GM21619 (cell line): ENCODE data around the gene CLEC20A.

Experiments
- ATAC-seq: cut with Tn5 transposase; IDR thresholded peaks from one replicate; pipeline ENCODE4 v1.9.1; 2021; ENCODE audit not compliant: unreplicated experiment

Gene CLEC20A

GRCh38 chr1:178496410-178497135 lies at the start of gene CLEC20A:
TSS of gene CLEC20A (minus strand) at chr1:178496964. CDS start at chr1:178496939, 25 bp downstream.
- no peak for ATAC-seq

DNA sequence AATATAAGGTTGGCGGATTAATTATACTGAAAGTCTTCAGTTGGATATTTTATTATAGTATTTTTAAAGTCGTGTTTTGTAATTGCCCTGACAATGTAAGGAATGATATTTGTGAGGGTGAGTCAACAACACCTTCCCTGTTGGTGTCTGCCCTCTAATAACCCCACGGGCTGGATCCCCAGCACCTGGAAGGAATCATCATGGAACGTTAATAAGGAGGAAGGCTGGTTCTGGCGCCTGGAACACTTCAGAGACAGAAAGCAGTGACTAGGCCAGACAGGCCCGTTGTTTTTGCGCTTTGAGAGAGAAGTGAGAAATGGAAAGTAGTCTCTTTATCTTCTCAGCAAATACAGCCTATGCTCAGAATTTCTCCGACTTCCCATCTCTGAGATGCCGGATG lies 47.8 kb upstream of the CLEC20A start:
- no peak for ATAC-seq

- peak; percentile 34 for ATAC-seq
These were observed 46.5 kb upstream of the CLEC20A start for GRCh38 chr1:178543290-178543607.

- peak; percentile 73 for ATAC-seq
These were observed 46.0 kb upstream of the CLEC20A start for GRCh38 chr1:178542554-178543289.

GRCh38 chr1:178541829-178542553 lies 45.2 kb upstream of the CLEC20A start:
- ATAC-seq, result peak; percentile 51

DNA sequence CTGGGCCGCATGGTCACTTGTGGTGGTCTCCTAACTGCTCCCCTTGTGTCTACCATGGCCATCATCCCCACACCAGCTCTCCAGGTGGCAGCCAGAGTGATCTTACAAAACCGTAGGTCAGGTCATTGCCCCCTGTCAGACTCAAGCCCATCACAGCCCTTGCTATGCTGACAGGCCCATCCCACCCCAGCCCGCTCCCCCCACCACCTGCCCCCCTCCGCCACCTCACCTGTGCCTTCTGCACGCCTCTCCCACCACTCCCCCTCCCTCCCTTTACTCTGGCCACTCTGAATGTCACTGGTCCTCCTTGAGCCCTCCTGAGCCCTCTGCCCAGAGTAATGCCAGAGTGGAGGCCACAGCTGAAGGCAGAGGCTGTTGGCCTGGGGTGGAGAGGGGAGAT lies 44.6 kb upstream of the CLEC20A start:
- ATAC-seq, result no peak

- ATAC-seq, result no peak
These were observed 43.9 kb upstream of the CLEC20A start for GRCh38 chr1:178540646-178541045.

GRCh38 chr1:178540204-178540603 lies 43.4 kb upstream of the CLEC20A start:
- ATAC-seq, result no peak

DNA sequence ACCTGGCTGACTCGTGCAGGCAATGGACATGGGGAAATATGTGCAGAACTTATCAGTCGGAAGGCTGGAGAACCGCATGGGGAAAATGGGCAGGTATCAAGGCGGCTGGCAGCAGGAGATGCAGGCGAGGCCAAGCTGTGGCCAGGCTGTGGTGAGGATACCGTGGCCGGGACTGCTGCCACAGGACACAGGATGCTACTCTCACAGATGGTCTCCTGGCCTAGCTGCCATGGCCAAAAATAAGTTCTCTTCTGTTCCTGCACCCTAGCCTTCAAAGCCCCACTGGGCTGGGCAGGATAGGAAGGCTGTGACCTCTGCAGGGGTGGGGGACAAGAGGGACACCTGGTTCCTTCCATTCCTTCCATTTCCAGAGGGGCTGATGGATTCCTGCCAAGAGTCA lies 42.5 kb upstream of the CLEC20A start:
- ATAC-seq, result no peak

DNA sequence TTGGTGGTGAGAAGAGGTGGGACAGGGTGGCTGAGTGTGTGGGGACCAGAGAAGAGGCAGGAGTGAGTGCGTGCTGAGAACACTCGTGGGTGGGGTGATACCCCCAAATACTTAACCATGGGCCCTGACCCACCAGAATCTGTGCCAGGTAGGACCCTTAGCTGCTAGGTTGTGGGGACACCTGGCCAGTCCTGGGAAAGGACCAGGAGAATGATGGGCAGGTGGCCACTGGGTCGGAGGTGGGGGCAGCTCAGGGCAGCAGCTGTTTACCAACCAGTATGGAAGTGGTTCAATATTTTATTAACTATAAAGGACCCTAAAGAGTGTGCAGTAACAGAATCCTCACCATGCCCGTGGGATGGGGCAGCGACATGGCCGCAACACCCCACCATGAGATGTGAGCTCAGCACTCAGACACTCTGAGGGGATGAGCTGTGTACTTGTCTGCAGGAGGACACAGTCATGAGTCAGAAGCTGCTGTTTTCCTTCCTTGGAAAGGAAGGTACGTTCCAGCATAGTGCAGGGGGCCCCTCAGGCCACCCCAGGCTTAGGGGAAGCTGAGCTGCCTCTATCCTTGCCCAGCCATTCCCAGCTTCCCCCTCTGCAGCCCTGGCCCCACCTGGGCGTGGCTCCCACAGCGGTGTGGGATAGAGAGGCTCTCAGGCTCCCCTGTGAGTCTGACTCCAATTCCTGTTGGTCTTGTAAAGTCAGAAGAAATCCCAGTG lies 41.6 kb upstream of the CLEC20A start:
- no peak for ATAC-seq

GRCh38 chr1:178537382-178538090 lies 40.8 kb upstream of the CLEC20A start:
- no peak for ATAC-seq

- ATAC-seq, result no peak
These were observed 40.1 kb upstream of the CLEC20A start for GRCh38 chr1:178536844-178537371.

DNA sequence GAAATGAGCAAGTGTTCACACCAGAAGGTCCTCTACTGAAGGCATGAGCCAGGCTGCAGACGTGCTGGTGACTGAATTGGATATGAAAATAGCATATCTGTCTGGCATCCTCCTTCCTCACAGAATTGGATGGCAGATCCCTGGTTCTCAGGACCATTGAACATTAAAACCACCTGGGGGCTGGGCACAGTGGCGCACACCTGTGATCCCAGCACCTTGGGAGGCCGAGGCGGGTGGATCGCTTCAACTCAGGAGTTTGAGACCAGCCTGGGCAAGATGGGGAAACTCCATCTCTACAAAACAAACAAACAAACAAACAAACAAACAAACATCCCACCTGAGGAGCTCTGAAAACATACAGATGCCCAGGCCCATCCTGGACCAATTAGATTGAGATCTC lies 39.6 kb upstream of the CLEC20A start:
- ATAC-seq, result no peak

DNA sequence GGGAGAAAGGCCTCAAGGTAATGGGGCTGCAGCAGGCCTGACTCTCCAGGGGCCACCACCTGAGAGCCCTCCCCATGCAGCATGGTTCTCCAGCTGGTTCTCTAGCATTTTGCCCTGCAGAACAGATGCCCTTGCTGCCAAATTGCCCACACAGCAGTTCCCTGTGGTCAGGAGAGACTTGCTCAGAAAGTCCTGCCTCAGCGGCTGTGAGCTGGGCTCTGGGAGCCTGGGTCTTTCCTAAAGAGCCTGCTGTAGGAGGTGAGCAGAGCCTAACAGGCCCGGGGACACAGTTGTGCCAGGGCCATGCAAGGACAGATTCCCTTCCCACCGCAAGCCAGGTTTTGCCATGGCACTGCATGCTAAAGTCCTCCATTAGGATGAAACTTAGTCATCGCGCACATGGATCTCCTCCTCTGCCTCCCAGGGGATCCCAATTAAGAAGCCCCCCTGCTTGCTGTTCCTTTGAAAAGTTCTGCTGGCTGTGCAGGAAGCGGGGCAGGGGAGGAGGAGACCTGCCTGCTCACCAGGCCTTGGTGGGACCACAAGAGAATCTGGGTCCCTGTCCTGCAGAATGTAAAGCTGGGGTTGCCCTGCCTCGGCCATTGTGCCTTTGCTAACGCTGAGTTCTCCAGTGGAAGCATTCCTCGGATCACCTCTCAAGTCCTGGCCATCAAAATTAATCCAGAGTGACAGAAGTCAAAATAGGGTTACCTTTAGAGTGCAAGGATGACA lies 37.5 kb upstream of the CLEC20A start:
- no peak for ATAC-seq

DNA sequence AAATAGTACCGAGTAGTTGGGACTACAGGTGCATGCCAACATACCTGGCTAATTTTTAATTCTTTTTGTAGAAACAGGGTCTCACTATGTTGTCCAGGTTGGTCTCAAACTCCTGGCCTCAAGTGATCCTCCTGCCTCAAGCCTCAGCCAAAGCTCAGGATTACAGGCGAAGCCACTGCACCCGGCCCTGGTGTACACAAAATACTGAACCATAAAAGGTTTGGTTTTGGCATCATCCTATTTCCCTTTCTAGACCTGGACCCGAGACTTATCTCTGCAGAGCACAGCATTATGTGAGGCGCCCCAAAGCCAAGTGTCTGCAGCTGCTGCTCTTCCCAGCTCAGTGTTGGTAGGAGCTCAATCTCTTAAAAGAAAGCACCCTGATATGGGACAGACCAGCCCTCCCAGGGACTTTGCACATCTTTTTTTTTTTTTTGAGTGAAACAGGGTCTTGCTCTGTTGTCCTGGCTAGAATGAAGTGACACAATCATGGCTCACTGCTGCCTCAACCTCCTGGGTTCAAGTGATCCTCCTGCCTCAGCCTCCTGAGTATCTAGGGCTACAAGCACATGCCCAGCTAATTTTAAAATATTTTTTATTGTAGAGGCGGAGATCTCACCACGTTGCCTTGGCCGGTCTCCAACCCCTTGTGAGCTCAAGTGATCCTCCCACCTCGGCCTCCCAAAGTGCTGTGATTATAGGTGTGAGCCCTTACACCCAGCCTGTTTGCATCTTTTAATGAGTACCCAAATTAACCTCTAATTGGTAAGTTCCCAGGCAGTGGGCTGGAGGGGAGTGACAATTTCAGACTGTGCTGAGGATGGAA lies 36.6 kb upstream of the CLEC20A start:
- no peak for ATAC-seq

GRCh38 chr1:178532392-178532791 lies 35.6 kb upstream of the CLEC20A start:
- ATAC-seq, result peak; percentile 94

DNA sequence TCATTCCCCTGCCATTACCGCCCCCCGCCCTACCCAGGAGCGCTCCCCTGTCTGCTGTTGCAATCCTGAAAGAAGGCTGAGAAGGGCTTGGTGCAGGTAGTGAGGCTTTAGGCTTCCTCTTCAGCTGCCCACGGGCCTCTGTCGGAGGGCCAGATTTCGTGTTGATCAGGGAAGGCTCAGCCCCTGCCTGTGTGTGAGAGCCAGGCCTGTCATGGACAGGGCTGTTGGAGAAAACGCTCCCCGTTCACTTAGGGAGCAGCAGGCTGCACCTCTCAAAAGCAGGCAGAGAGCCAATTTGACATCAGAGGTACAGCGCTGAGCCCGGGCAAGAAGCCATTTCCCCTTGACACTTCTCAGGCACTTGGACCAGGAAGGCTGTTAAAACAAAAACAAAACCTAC lies 35.1 kb upstream of the CLEC20A start:
- peak; percentile 30 for ATAC-seq

DNA sequence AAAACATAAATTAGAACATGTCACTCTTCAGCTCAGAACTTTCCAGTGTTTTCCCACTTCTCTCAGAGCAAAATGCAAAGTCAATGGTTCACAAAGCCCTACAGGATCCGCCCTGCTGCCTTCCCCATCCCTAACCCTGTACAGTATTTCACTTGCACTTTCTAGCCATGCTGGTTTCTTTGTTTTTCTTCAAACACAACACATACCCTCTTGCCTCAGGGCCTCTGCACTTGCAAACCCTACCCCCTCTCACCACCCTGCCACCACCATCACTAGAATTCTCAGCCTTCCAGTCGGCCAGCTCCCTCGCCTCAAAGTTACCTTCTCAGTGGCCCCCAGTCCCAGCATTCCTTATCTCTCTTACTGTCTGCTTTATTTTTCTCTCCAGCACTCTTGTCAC lies 33.7 kb upstream of the CLEC20A start:
- ATAC-seq, result no peak

- ATAC-seq, result no peak
These were observed 33.3 kb upstream of the CLEC20A start for GRCh38 chr1:178530037-178530402.
